ENCODE measurements around the gene CAPN14.

CAPN14 gene

GRCh38 chr2:31140151-31140550 lies 77.2 kb downstream of the CAPN14 start:
- DNase-seq (ENCODE audit: low read depth) = no peak

GRCh38 chr2:31139671-31140070 lies 77.6 kb downstream of the CAPN14 start:
- no peak for DNase-seq (ENCODE audit: low read depth)

GRCh38 chr2:31138037-31138962 lies 79.0 kb downstream of the CAPN14 start, which contains the start of gene GALNT14:
Gene GALNT14, minus strand, starts transcription at chr2:31138440. Its CDS starts 354 bp downstream, at chr2:31138086.
- peak; percentile 8 for DNase-seq (ENCODE audit: low read depth)

- no peak for DNase-seq (ENCODE audit: low read depth)
Observed at GRCh38 chr2:31137211-31138036, 79.9 kb downstream of the CAPN14 start.

GRCh38 chr2:31136732-31137131 lies 80.6 kb downstream of the CAPN14 start:
- no peak for DNase-seq (ENCODE audit: low read depth)

GRCh38 chr2:31136000-31136399 lies 81.3 kb downstream of the CAPN14 start:
- no peak for DNase-seq (ENCODE audit: low read depth)

GRCh38 chr2:31134480-31134879 lies 82.8 kb downstream of the CAPN14 start:
- no peak for DNase-seq (ENCODE audit: low read depth)

- DNase-seq (ENCODE audit: low read depth) = no peak
Observed at GRCh38 chr2:31132786-31133185, 84.5 kb downstream of the CAPN14 start.

- DNase-seq (ENCODE audit: low read depth) = no peak
Observed at GRCh38 chr2:31131871-31132270, 85.4 kb downstream of the CAPN14 start.

GRCh38 chr2:31129375-31130171 lies 87.7 kb downstream of the CAPN14 start:
- DNase-seq (ENCODE audit: low read depth) = no peak

GRCh38 chr2:31127931-31128330 lies 89.4 kb downstream of the CAPN14 start:
- no peak for DNase-seq (ENCODE audit: low read depth)

GRCh38 chr2:31125918-31126695 lies 91.2 kb downstream of the CAPN14 start:
- no peak for DNase-seq (ENCODE audit: low read depth)

- no peak for DNase-seq (ENCODE audit: low read depth)
Observed at GRCh38 chr2:31124904-31125303, 92.4 kb downstream of the CAPN14 start.
